AG04450 (cell line): ENCODE measurements around the gene LRRC28. TPM values are rescaled to one million over a fixed set of nuclear protein-coding genes. Genes with fewer than 3 reads are reported as not detected.

Experiments used
- CTCF ChIA-PET: fragments of 300-600, 350-600 bp; formaldehyde crosslinking; extraction: SDS; loops from one replicate; lab custom pipeline; 2022; ENCODE audit warnings: antibody characterized with exemption, inconsistent platforms; lab: Charles Lee
- POLR2A ChIA-PET: fragments of 350-600 bp; formaldehyde crosslinking; extraction: SDS; loops from one replicate; lab custom pipeline; 2021; ENCODE audit warnings: antibody characterized with exemption, inconsistent platforms; lab: Yijun Ruan, JAX
- DNase-seq: peaks from one replicate; pipeline ENCODE4 v3.0.0-alpha.2; 2011; ENCODE audit warnings: low read depth, low spot score
- H3K27ac ChIP-seq: one replicate; pipeline ENCODE4 v1.5.1; 2012; ENCODE audit warnings: low read depth, low read length, control low read depth
- H3K27me3 ChIP-seq: one replicate; pipeline ENCODE4 v1.6.0; 2012; ENCODE audit warnings: low read length; ENCODE audit not compliant: control insufficient read depth, insufficient read depth
- H3K4me3 ChIP-seq: 2 replicates; pipeline ENCODE4 v1.5.1; 2011; ENCODE audit warnings: mild to moderate bottlenecking, low read depth, low read length, control low read depth
- H3K9me3 ChIP-seq: 2 replicates; pipeline ENCODE4 v1.5.1; 2012; ENCODE audit warnings: low read length; ENCODE audit not compliant: control insufficient read depth, insufficient read depth
- polyA plus RNA-seq: library from polyadenylated mRNA; depleted of rRNA; stranded (reverse); fragments of >200 nt; gene quantifications from 2 replicates; pipeline ENCODE4 v1.2.3, GENCODE V29; 2011
- TF ChIP-seq, protein P1 (sequence below): IDR thresholded peaks from 2 replicates; pipeline ENCODE4 v1.5.1; 2011; ENCODE audit warnings: low read depth, low read length, control low read depth, inconsistent platforms

LRRC28 gene
- polyA plus RNA-seq, 1 experiment = 29.8 TPM

DNA sequence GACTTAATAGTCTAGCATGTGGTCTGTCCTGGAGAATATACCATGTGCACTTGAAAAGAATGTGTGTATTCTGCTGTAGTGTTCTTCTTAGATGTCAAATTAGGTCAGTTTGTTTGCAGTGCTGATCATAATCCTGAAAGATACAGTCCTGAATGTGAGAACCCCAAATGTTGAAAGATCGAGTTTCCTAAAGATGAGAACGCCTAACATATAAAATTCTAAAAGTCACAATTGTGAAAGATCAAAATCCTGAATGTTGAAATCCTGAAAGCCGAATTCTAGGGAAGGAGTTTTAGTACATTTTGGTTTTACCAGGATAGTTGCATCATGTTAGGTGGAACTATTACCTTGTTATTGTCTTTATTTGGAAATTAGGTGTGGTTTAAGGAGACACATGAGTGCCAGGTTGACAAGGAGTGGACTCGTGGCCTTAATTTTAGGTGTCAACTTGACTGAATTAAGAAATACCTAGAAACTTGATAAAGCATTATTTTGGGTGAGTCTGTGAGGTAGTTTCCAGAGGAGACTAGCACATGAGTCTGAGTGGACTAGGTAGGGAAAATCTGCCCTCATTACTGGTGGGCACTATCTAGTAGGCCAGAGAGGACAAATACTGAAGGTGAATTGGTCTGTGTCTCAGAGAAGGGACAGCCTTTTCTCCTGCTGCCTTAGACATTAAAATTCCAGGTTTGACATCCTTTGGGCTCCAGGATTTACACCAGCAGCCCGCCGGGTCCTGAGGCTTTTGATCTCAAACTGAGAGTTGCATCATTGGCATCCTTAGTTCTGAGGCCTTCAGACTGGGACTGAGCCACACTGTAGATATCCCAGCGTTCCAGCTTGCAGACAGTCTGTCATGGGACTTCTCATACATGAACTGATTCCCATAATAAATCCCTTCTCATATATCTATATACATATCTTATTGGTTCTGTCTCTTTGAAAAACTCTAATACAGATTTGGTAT lies 77.1 kb downstream of the LRRC28 start:
- H3K4me3 ChIP-seq = no peak overlapping the region
- no peaks in the 10 kb centered on the region for H3K9me3 ChIP-seq
- POLR2A ChIA-PET = no interaction called here
- no peak overlapping the region for H3K27ac ChIP-seq
- CTCF ChIA-PET = no interaction called here
- no peak for DNase-seq
- TF ChIP-seq, protein P1, sequence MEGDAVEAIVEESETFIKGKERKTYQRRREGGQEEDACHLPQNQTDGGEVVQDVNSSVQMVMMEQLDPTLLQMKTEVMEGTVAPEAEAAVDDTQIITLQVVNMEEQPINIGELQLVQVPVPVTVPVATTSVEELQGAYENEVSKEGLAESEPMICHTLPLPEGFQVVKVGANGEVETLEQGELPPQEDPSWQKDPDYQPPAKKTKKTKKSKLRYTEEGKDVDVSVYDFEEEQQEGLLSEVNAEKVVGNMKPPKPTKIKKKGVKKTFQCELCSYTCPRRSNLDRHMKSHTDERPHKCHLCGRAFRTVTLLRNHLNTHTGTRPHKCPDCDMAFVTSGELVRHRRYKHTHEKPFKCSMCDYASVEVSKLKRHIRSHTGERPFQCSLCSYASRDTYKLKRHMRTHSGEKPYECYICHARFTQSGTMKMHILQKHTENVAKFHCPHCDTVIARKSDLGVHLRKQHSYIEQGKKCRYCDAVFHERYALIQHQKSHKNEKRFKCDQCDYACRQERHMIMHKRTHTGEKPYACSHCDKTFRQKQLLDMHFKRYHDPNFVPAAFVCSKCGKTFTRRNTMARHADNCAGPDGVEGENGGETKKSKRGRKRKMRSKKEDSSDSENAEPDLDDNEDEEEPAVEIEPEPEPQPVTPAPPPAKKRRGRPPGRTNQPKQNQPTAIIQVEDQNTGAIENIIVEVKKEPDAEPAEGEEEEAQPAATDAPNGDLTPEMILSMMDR = no peak
- no peaks in the 10 kb centered on the region for H3K27me3 ChIP-seq

DNA sequence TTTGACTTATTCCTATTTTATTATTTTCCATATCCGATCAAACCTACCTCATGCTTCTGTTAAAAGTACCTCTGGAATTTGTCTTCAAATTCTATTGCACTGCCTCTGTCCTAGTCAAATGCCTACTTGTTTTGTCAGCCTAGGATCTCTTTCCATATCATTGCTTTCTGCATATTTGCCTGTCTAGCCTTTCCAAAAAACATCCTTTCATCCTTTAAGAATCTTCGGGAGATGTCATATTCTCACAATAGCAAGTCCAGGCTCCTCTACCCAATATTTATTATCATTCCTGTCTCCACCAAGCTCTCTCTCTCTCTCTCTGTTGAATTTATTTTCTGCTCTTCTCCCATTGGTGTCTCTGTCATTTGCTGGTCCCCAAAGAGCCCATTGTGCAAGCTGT lies 80.1 kb downstream of the LRRC28 start:
- Histone ChIP-seq H3K27ac (no peak overlapping the region), H3K9me3 (no peaks in the 10 kb centered on the region), H3K4me3 (no peak overlapping the region), H3K27me3 (no peaks in the 10 kb centered on the region)
- no peak for DNase-seq
- POLR2A ChIA-PET = no interaction called here
- TF ChIP-seq, protein P1 = no peak
- CTCF ChIA-PET = interaction anchor here (1.1 kb wide), 1 partner anchor 373 kb away, joined by 3 read pairs; no protein-coding TSS in a partner anchor

DNA sequence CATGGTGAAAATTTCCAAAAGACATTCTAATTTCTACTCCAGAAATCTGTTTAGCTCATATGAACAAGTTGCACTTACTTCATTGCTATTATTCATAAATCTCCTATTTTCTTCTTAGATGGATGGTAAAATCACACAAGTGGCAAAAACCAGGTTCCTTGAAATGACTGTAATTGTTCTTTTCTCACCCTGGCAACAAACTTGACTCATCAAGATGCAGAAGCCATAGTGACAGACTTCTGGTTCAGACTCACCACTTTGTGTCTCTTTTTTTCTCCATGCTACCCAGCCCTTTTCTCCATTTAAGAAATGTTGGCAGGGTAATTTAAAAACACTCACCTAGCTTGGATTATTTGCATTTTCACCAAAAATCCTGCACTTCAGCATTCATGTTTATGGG lies 82.1 kb downstream of the LRRC28 start:
- Histone ChIP-seq H3K27me3 (no peaks in the 10 kb centered on the region), H3K27ac (no peak overlapping the region), H3K9me3 (no peaks in the 10 kb centered on the region), H3K4me3 (no peak overlapping the region)
- TF ChIP-seq, protein P1 = no peak
- DNase-seq = no peak
- CTCF ChIA-PET = interaction anchor here (1.2 to 1.6 kb wide), 3 partner anchors 11 to 371 kb away, joined by 3 to 5 read pairs (median 4); no protein-coding TSS in a partner anchor
- POLR2A ChIA-PET = no interaction called here

DNA sequence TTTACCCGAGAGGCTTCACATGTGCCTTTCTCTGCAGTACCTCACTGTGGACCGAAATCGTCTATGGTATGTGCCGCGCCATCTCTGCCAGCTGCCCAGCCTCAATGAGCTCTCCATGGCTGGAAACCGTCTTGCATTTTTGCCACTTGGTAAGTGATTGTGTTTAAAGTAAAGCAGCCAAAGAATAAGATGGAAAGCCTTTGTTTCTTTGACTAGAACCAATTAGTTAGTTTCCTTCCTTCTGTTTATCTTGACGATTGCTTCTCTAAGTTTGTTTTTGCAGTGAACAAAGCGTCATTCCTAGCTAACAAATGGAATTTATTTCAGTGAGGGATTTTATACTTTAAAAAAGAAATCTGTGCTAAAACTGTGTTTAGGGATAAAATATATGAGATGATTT lies 82.7 kb downstream of the LRRC28 start:
- Histone ChIP-seq H3K27ac (no peak overlapping the region), H3K4me3 (no peak overlapping the region), H3K9me3 (no peaks in the 10 kb centered on the region), H3K27me3 (no peaks in the 10 kb centered on the region)
- no peak for DNase-seq
- POLR2A ChIA-PET = no interaction called here
- CTCF ChIA-PET = interaction anchor here (1.2 to 1.6 kb wide), 3 partner anchors 10 to 370 kb away, joined by 3 to 5 read pairs (median 4); no protein-coding TSS in a partner anchor
- TF ChIP-seq, protein P1 = no peak

DNA sequence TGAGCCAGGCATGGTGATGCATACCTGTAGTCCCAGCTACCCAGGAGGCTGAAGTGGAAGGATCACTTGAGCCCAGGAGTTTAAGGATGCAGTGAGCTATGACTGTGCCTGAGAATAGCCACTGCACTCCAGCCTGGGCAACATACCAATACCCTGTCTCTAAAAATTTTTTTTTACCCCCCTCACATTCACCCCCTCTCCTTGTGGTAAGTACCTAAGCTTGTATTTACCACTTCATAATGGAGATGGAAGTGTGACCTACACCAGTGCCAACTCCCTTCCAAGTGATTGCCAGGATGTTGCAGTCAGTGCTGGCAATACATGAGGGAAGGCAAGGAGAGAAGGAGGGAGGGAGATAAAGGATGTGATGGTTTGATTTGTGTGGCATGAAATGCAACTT lies 84.2 kb downstream of the LRRC28 start:
- TF ChIP-seq, protein P1 = no peak
- no peaks in the 10 kb centered on the region for H3K9me3 ChIP-seq
- no peaks in the 10 kb centered on the region for H3K27me3 ChIP-seq
- no peak overlapping the region for H3K4me3 ChIP-seq
- H3K27ac ChIP-seq = no peak overlapping the region
- CTCF ChIA-PET = interaction anchor here (0.6 to 1.0 kb wide), 3 partner anchors 52 to 605 kb away, joined by 5 to 6 read pairs (median 6); no protein-coding TSS in a partner anchor
- POLR2A ChIA-PET = no interaction called here
- DNase-seq = no peak
